ENCODE measurements around the gene HMGA1. TPM values are rescaled to one million over a fixed set of nuclear protein-coding genes. Genes with fewer than 3 reads are reported as not detected.

HMGA1 gene
- total and polyA plus RNA-seq, 10 of the 15 experiments (the other 5 are each of a cell fraction or from before 2014, with no cell fraction given), result 13.4 to 885 (median 508) TPM

- TF ChIP-seq E2F8 (IDR thresholded peaks at IDR 0.05; ENCODE audit: low read depth, partially characterized antibody) (no peak), TBL1XR1 (IDR thresholded peaks at IDR 0.05; ENCODE audit: low read depth, low read length) (no peak), EP300 (IDR thresholded peaks at IDR 0.05; ENCODE audit: borderline replicate concordance in 1 of 2, control insufficient read depth in 1 of 2, low read depth in 2 of 2, low read length in 2 of 2) (no peak), TCF3 (IDR thresholded peaks at IDR 0.05; ENCODE audit: borderline replicate concordance, insufficient read depth, low read depth, low read length) (no peak), RELB (IDR thresholded peaks at IDR 0.05; ENCODE audit: low read depth) (no peak), ELK1 (IDR thresholded peaks at IDR 0.05; ENCODE audit: low read depth, low read length) (peak; percentile 18; the same call in 1 of the 2 replicates), ZBED1 (IDR thresholded peaks at IDR 0.05; ENCODE audit: borderline replicate concordance) (no peak), BACH1 (IDR thresholded peaks at IDR 0.05; ENCODE audit: borderline replicate concordance) (peak; percentile 48; the same call in 1 of the 2 replicates), BMI1 (IDR thresholded peaks at IDR 0.05; ENCODE audit: borderline replicate concordance) (no peak), RAD21 (IDR thresholded peaks at IDR 0.05; ENCODE audit: insufficient read depth, low read depth, low read length) (peak; percentile 26), STAT3 (IDR thresholded peaks at IDR 0.05; ENCODE audit: low read depth, low read length) (no peak), MTA2 (IDR thresholded peaks at IDR 0.05; ENCODE audit: low read depth) (no peak), PKNOX1 (IDR thresholded peaks at IDR 0.05) (no peak), BCL11A (IDR thresholded peaks at IDR 0.05; ENCODE audit: low read depth, low read length) (0 out of 2 replicates have a peak, but pooled peaks have one; percentile 30), TCF12 (IDR thresholded peaks at IDR 0.05; ENCODE audit: low read depth, low read length) (no peak), RUNX3 (IDR thresholded peaks at IDR 0.05; ENCODE audit: low read length) (peak; percentile 73), POLR2AphosphoS5 (IDR thresholded peaks at IDR 0.05; ENCODE audit: low read length) (no peak), ZNF592 (IDR thresholded peaks at IDR 0.05) (no peak)
Observed at GRCh38 chr6:34237722-34238584, 1.3 kb downstream of the HMGA1 start (continued).

Measured in GM12878 (cell line).